ENCODE measurements around the gene IFT88.
"Not testable (repeated sequence)": the region's sequence is repeated elsewhere in the genome, so short reads cannot be mapped to it uniquely, and the experiment has no call there.

The IFT88 gene

GRCh38 chr13:20633802-20634201 is 66.8 kb downstream of the IFT88 start:
- no peak for DNase-seq (ENCODE audit: low spot score)

- DNase-seq (ENCODE audit: low spot score) = no peak
Measured at GRCh38 chr13:20636079-20636478, 69.1 kb downstream of the IFT88 start.

- no peak for DNase-seq (ENCODE audit: low spot score)
Measured at GRCh38 chr13:20637811-20638210, 70.9 kb downstream of the IFT88 start.

- no peak for DNase-seq (ENCODE audit: low spot score)
Measured at GRCh38 chr13:20647758-20648157, 80.8 kb downstream of the IFT88 start.

GRCh38 chr13:20652946-20653345 is 86.0 kb downstream of the IFT88 start:
- DNase-seq (ENCODE audit: low spot score) = no peak

- no peak for DNase-seq (ENCODE audit: low spot score)
Measured at GRCh38 chr13:20654156-20654555, 87.2 kb downstream of the IFT88 start.

- DNase-seq (ENCODE audit: low spot score) = no peak
Measured at GRCh38 chr13:20658451-20659040, 91.6 kb downstream of the IFT88 start.

GRCh38 chr13:20664351-20664750 is 97.4 kb downstream of the IFT88 start:
- no peak for DNase-seq (ENCODE audit: low spot score)

- no peak for DNase-seq (ENCODE audit: low spot score)
Measured at GRCh38 chr13:20666948-20667347, 100.0 kb downstream of the IFT88 start.

GRCh38 chr13:20667857-20668437 is 101.0 kb downstream of the IFT88 start:
- no peak for DNase-seq (ENCODE audit: low spot score)

- DNase-seq (ENCODE audit: low spot score) = no peak
Measured at GRCh38 chr13:20669162-20669561, 102.2 kb downstream of the IFT88 start.

- no peak for DNase-seq (ENCODE audit: low spot score)
Measured at GRCh38 chr13:20671789-20672188, 104.8 kb downstream of the IFT88 start.

GRCh38 chr13:20672772-20673171 is 105.8 kb downstream of the IFT88 start:
- DNase-seq (ENCODE audit: low spot score) = no peak

GRCh38 chr13:20673715-20674114 is 106.8 kb downstream of the IFT88 start:
- DNase-seq (ENCODE audit: low spot score) = no peak

- DNase-seq (ENCODE audit: low spot score) = no peak
Measured at GRCh38 chr13:20676213-20676612, 109.3 kb downstream of the IFT88 start.

GRCh38 chr13:20678606-20679005 is 111.6 kb downstream of the IFT88 start:
- not testable (repeated sequence) for DNase-seq (ENCODE audit: low spot score)

GRCh38 chr13:20679879-20680278 is 112.9 kb downstream of the IFT88 start:
- no peak for DNase-seq (ENCODE audit: low spot score)

GRCh38 chr13:20680416-20681080 is 113.6 kb downstream of the IFT88 start:
- no peak for DNase-seq (ENCODE audit: low spot score)

GRCh38 chr13:20681481-20681880 is 114.5 kb downstream of the IFT88 start:
- DNase-seq (ENCODE audit: low spot score) = not testable (repeated sequence)

- DNase-seq (ENCODE audit: low spot score) = no peak
Measured at GRCh38 chr13:20682061-20682460, 115.1 kb downstream of the IFT88 start.

GRCh38 chr13:20684041-20684440 is 117.1 kb downstream of the IFT88 start:
- no peak for DNase-seq (ENCODE audit: low spot score)

GRCh38 chr13:20684546-20684945 is 117.6 kb downstream of the IFT88 start:
- DNase-seq (ENCODE audit: low spot score) = no peak

- no peak for DNase-seq (ENCODE audit: low spot score)
Measured at GRCh38 chr13:20685092-20685491, 118.1 kb downstream of the IFT88 start.

GRCh38 chr13:20686167-20686566 is 119.2 kb downstream of the IFT88 start:
- no peak for DNase-seq (ENCODE audit: low spot score)

Measured in hematopoietic multipotent progenitor cell treated with erythropoietin and hydrocortisone succinate and interleukin-3 and kit ligand, for 17 days (in vitro differentiated cells).